C4-2B (cell line): ENCODE data around the gene CD48.
A peak's percentile ranks its signal among the peaks of the same experiment; 100 is the strongest.

Experiments used
- H3K27ac ChIP-seq: fragments of 450-650 bp; 2 replicates; pipeline ENCODE4 v1.5.1; 2017
- CTCF ChIP-seq: fragments of 450-650 bp; conservative IDR thresholded peaks from 2 replicates; pipeline ENCODE4 v1.5.1; 2017; ENCODE audit warnings: mild to moderate bottlenecking
- ZFX ChIP-seq: fragments of 450-650 bp; IDR thresholded peaks from 2 replicates; pipeline ENCODE4 v1.6.1; 2017

The CD48 gene

GRCh38 chr1:160753594-160753993 lies 42.0 kb upstream of the CD48 start:
- H3K27ac ChIP-seq = no peak overlapping the region
- TF ChIP-seq CTCF = no peak
- TF ChIP-seq ZFX = no peak

- H3K27ac ChIP-seq = no peak overlapping the region
- TF ChIP-seq ZFX (no peak), CTCF (no peak)
Measured at GRCh38 chr1:160752924-160753323, 41.3 kb upstream of the CD48 start.

GRCh38 chr1:160752406-160752805 lies 40.8 kb upstream of the CD48 start:
- TF ChIP-seq ZFX = no peak
- TF ChIP-seq CTCF = no peak
- no peak overlapping the region for H3K27ac ChIP-seq

GRCh38 chr1:160750608-160751007 lies 39.0 kb upstream of the CD48 start:
- no peak for TF ChIP-seq ZFX
- TF ChIP-seq CTCF = no peak
- no peak overlapping the region for H3K27ac ChIP-seq

GRCh38 chr1:160748878-160749269 lies 37.3 kb upstream of the CD48 start:
- no peak for TF ChIP-seq CTCF
- TF ChIP-seq ZFX = no peak
- H3K27ac ChIP-seq = no peak overlapping the region

GRCh38 chr1:160748181-160748877 lies 36.7 kb upstream of the CD48 start:
- no peak for TF ChIP-seq ZFX
- peak; percentile 45 for TF ChIP-seq CTCF
- H3K27ac ChIP-seq = no peak overlapping the region

- H3K27ac ChIP-seq = no peak overlapping the region
- TF ChIP-seq CTCF = no peak
Measured at GRCh38 chr1:160747717-160748116, 36.1 kb upstream of the CD48 start.
